ENCODE results near the gene DYNC2H1.

The DYNC2H1 gene

DNA sequence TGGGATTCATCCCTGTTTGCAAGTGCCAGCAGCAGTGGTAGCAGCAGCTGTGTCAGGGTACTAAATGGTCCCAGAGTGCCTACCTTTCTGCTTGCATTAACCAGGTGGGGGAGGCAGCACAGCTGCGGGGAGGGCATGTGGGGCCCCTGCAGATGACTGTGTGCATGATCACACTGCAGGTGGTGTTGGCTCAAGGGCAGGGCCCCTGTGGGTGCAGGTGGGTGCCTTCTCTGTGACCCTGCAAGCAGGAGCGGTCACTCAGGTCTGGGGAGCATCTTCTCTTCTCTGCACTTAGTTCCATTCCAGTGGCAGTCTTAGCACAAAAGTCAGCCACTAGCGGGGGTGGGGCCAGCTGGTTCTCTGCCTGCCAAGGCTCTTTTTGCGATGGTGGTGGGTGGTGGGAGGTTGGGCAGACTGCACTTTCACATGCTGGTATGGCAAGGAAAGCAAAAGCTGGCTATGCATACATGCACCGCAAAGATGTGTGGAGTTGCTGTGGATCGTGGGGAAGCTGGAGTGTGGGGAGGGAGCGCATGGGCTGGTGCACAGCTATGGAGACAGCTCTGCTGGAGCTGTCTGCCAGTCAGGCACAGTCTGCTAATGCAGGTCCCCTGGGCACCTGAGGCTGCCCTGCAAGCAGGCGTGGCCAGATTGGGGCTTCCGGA lies 157.1 kb downstream of the DYNC2H1 start:
- DNase-seq (ENCODE audit: low spot score in 2 of 2), result no peak
- Histone ChIP-seq H3K4me1 (no peaks in the 10 kb centered on the region), H3K27me3 (ENCODE audit: low read depth) (no peaks in the 10 kb centered on the region), H3K4me3 (no peak overlapping the region), H3K9me3 (no peaks in the 10 kb centered on the region), H3K36me3 (replicated peaks) (no peaks in the 10 kb centered on the region)
- in situ Hi-C loops (cut with MboI; ENCODE audit: low sequenced_read_pairs), result no loop called here

DNA sequence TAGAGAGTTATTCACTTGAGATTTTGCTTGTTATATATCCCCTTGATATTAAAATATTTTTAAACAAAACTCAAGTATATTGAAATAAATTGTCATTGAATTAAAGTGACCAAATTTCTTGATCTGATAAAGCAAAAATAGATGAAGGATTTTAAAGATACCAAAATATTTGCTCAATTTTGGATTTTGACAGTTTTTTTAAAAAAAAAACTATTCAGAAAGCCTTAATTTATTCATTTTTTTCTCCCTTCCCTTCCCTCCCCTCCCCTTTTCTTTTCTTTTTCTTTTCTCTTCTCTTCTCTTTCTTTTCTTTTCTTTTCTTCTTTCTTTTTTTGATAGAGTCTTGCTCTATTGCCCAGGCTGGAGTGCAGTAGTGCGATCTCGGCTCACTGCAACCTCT lies 163.7 kb downstream of the DYNC2H1 start:
- in situ Hi-C loops (cut with MboI; ENCODE audit: low sequenced_read_pairs), result no loop called here
- no peak for DNase-seq (ENCODE audit: low spot score in 2 of 2)
- Histone ChIP-seq H3K9me3 (no peaks in the 10 kb centered on the region), H3K27me3 (ENCODE audit: low read depth) (no peaks in the 10 kb centered on the region), H3K4me3 (no peak overlapping the region), H3K36me3 (replicated peaks) (no peaks in the 10 kb centered on the region), H3K4me1 (no peaks in the 10 kb centered on the region)

DNA sequence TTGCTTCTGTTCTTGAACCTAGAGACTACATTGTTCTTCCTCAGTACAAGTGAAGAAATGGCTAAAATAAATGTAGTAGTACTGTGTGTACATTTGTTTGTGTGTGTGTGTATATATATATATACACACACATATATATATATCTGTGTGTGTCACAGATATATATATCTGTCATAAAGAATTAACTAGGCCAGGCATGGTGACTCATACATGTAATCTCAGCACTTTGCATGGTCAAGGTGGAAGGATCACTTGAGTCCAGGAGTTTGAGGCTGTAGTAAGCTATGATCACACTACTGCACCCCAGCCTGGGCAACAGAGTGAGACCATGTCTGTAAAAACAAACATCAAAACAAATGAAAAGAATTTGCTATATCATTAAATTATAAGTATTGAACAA lies 164.8 kb downstream of the DYNC2H1 start:
- in situ Hi-C loops (cut with MboI; ENCODE audit: low sequenced_read_pairs), result no loop called here
- H3K36me3 ChIP-seq (replicated peaks), result no peaks in the 10 kb centered on the region

DNA sequence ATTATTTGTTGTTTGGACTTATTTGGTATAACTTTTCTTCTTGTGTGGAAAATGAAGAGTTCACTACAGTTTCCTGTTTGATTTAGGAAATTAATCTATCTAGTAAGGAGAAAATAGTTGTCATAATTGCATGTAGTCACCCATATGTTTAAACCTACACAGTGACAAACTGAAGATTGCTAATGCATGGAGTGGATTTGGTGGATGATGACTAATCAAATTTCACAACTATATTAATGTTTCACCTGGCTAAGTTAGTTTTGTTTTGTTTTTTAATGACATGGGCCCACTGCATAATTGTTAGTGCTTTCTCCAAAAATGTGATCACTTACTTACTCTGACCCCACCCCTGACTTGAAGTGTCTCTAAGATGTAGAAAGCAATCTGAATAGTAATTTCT lies 170.6 kb downstream of the DYNC2H1 start:
- no peaks in the 10 kb centered on the region for H3K27me3 ChIP-seq (ENCODE audit: low read depth)
- no peaks in the 10 kb centered on the region for H3K4me1 ChIP-seq
- no peak for DNase-seq (ENCODE audit: low spot score in 2 of 2)
- in situ Hi-C loops (cut with MboI; ENCODE audit: low sequenced_read_pairs), result no loop called here
- H3K4me3 ChIP-seq, result no peak overlapping the region
- H3K36me3 ChIP-seq (replicated peaks), result no peaks in the 10 kb centered on the region
- no peaks in the 10 kb centered on the region for H3K9me3 ChIP-seq

More for the DNA sequence above, 164.8 kb downstream of the DYNC2H1 start:
- no peaks in the 10 kb centered on the region for H3K4me1 ChIP-seq
- no peak for DNase-seq (ENCODE audit: low spot score in 2 of 2)
- H3K9me3 ChIP-seq, result no peaks in the 10 kb centered on the region
- no peak overlapping the region for H3K4me3 ChIP-seq
- no peaks in the 10 kb centered on the region for H3K27me3 ChIP-seq (ENCODE audit: low read depth)

DNA sequence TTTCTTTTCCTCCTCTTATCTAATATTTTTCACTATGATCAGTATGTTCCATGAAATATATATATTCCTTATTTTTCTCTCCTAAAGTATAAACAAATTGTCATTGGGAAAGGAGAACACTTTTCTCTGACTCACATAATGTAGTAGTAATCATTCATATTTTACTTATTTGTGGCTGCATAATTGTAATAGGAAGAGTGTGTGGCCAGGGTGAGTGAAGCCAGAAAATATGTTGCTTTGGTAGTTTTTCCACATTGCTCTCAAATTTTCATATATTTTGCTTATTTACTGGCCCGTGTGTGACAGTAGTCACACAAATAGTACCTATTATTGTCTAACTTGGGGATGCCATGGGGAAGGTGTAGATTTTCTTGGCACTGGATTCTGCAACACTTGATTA lies 172.1 kb downstream of the DYNC2H1 start:
- no peaks in the 10 kb centered on the region for H3K27me3 ChIP-seq (ENCODE audit: low read depth)
- H3K9me3 ChIP-seq, result no peaks in the 10 kb centered on the region
- H3K36me3 ChIP-seq (replicated peaks), result no peaks in the 10 kb centered on the region
- H3K4me1 ChIP-seq, result no peaks in the 10 kb centered on the region
- H3K4me3 ChIP-seq, result no peak overlapping the region
- no peak for DNase-seq (ENCODE audit: low spot score in 2 of 2)
- in situ Hi-C loops (cut with MboI; ENCODE audit: low sequenced_read_pairs), result no loop called here

DNA sequence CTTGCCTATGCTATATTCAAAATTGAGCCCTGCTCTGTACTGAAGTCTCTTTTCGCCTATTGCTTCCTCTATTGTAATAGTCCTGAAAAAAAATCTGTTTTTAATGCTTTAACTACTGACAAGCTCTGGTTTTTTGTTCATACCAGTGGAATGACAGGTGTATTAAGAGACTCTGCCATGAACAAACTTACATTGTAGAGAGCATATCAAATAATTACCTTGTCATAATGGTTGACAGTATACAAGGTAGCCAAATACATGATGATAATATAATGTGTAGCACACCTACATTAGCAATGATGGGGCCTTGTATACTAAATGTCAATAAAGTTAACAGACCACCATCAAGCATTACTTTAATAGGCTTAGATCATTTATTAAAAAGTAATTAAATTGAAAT lies 175.0 kb downstream of the DYNC2H1 start:
- Histone ChIP-seq H3K4me3 (no peak overlapping the region), H3K9me3 (no peaks in the 10 kb centered on the region), H3K4me1 (no peaks in the 10 kb centered on the region), H3K27me3 (ENCODE audit: low read depth) (no peaks in the 10 kb centered on the region), H3K36me3 (replicated peaks) (no peaks in the 10 kb centered on the region)
- DNase-seq (ENCODE audit: low spot score in 2 of 2), result no peak
- in situ Hi-C loops (cut with MboI; ENCODE audit: low sequenced_read_pairs), result no loop called here

DNA sequence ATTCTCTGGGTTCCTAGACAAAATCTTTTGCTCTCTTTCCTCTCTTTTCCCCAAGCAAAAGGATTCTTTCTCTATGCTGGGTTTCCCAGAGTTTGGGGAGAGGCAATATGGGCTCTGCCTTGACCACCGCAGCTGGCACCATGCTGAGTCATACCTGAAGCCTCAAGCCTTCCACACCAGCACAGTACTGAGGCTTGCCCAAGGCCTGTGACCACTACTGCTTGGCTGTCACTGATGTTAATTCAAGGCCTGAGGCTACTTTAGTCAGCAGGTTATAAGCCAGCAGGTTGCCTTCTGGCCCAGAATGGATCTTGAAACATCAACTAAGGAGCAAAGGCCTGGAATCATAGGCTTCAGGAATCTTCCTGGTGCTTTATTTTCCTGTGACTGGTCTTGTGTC lies 185.3 kb downstream of the DYNC2H1 start:
- Histone ChIP-seq H3K9me3 (no peaks in the 10 kb centered on the region; the same call in 1 of the 2 replicates), H3K4me3 (no peak overlapping the region), H3K4me1 (no peaks in the 10 kb centered on the region), H3K27me3 (ENCODE audit: low read depth) (no peaks in the 10 kb centered on the region), H3K36me3 (replicated peaks) (peaks cover 2% of the 10 kb centered on the region; the same call in 1 of the 2 replicates)
- in situ Hi-C loops (cut with MboI; ENCODE audit: low sequenced_read_pairs), result no loop called here
- DNase-seq (ENCODE audit: low spot score in 2 of 2), result no peak

DNA sequence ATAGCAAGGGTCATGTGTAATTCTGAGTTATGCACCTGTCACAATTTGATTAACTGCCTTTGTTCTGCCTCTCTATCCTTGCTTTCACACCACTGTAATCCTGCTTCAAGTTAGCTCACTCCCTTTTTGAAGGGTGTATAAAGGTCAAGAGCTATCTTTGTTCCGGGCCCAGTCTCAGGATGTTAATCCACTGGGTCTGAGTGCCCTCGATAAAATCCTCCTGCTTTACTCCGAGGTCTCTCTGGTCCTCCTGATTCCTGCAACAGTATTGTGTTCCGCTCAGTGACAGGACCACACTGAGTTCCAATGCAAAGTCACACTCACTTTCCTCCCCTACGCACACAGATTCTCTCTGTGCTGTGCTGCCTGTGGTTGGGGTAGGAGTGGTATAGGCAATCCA lies 186.5 kb downstream of the DYNC2H1 start:
- H3K9me3 ChIP-seq, result no peaks in the 10 kb centered on the region; the same call in 1 of the 2 replicates
- H3K4me3 ChIP-seq, result no peak overlapping the region
- H3K27me3 ChIP-seq (ENCODE audit: low read depth), result no peaks in the 10 kb centered on the region
- H3K4me1 ChIP-seq, result no peaks in the 10 kb centered on the region
- in situ Hi-C loops (cut with MboI; ENCODE audit: low sequenced_read_pairs), result no loop called here
- no peak for DNase-seq (ENCODE audit: low spot score in 2 of 2)
- H3K36me3 ChIP-seq (replicated peaks), result peaks cover 2% of the 10 kb centered on the region; the same call in 1 of the 2 replicates

DNA sequence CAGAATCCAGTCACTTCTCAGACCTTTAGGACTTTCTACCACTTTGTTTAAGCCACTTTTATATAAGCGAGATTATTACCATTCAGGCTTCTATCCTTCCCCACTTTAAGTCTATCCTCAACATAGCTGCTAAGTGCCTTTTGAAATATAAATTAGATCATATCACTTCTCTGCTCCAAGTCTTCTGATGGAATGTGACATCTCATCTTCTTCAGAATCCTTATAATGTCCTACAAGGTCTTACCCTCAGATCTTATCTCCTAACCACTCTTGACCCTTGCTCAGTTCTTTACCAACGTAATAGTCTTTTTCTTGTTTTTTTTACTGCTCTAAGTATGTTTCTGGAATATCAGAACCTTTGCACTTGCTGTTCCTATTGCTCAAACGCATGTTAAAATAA lies 188.7 kb downstream of the DYNC2H1 start:
- no peaks in the 10 kb centered on the region for H3K4me1 ChIP-seq
- H3K27me3 ChIP-seq (ENCODE audit: low read depth), result no peaks in the 10 kb centered on the region
- peaks cover 2% of the 10 kb centered on the region; the same call in 1 of the 2 replicates for H3K36me3 ChIP-seq (replicated peaks)
- H3K9me3 ChIP-seq, result no peaks in the 10 kb centered on the region
- no peak overlapping the region for H3K4me3 ChIP-seq
- DNase-seq (ENCODE audit: low spot score in 2 of 2), result no peak
- in situ Hi-C loops (cut with MboI; ENCODE audit: low sequenced_read_pairs), result no loop called here

DNA sequence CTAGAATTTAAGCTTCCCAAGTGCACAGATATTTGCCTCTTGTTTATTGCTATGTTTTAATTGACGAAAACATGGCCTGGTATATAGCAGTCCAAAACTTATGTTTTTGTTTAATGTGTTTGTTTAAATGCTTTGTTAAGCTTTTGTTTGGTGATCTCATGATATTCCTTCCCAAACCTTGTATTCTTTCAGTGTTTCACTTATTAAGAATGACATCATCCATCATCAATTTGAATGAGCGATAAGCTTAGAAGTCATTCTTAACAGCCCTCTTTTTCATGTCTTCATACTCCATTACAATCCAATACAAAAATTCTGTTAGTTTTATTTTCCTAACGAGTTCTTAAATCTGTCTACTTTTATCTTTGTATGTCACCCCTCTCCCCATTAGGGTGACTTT lies 206.0 kb downstream of the DYNC2H1 start:
- in situ Hi-C loops (cut with MboI; ENCODE audit: low sequenced_read_pairs), result no loop called here
- H3K9me3 ChIP-seq, result no peaks in the 10 kb centered on the region
- no peak overlapping the region for H3K4me3 ChIP-seq
- peaks cover 5% of the 10 kb centered on the region for H3K4me1 ChIP-seq
- H3K27me3 ChIP-seq (ENCODE audit: low read depth), result no peaks in the 10 kb centered on the region
- no peaks in the 10 kb centered on the region for H3K36me3 ChIP-seq (replicated peaks)
- no peak for DNase-seq (ENCODE audit: low spot score in 2 of 2)

DNA sequence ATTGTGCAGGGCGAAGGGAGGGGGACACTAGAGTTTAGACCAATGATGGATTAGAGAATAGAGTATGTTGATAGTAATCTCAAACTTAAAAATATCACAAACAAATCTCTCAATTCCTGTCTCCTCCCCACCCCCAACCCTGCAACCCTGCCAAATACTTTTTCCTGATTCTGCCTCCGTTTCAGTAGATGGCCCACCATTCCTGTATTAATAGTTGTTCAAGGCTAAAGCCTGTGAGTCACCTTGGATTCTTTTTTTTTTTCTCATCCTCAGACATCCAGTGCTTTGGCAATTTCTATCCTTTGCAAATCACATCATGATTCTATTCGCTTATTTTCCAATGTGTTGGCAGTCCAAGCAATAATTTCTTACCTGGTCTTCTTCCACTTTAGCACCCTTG lies 207.9 kb downstream of the DYNC2H1 start:
- no peak overlapping the region for H3K4me3 ChIP-seq
- in situ Hi-C loops (cut with MboI; ENCODE audit: low sequenced_read_pairs), result no loop called here

DNA sequence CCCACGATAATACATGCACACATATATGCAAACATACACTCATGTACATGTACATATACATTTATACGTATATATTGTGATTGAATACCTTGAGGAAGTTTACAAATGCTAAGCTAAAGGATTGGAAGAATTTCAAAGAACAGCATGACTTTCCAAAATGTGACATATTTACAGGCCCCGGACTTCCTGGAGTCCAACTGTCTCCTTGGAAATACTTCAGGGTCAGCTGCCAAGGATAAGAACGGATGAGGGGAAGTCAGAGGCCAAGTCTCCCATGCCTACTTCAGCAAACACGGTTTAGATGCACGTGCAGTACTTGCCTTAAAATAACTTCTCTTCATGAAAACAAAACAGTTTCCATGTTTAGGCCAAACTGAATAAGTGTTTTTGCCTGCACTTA lies 213.6 kb downstream of the DYNC2H1 start:
- in situ Hi-C loops (cut with MboI; ENCODE audit: low sequenced_read_pairs), result no loop called here
- H3K9me3 ChIP-seq, result no peaks in the 10 kb centered on the region
- H3K4me3 ChIP-seq, result no peak overlapping the region

More for the DNA sequence above, 207.9 kb downstream of the DYNC2H1 start:
- Histone ChIP-seq H3K9me3 (no peaks in the 10 kb centered on the region), H3K27me3 (ENCODE audit: low read depth) (no peaks in the 10 kb centered on the region), H3K4me1 (peaks cover 5% of the 10 kb centered on the region), H3K36me3 (replicated peaks) (no peaks in the 10 kb centered on the region)
- DNase-seq (ENCODE audit: low spot score in 2 of 2), result no peak

DNA sequence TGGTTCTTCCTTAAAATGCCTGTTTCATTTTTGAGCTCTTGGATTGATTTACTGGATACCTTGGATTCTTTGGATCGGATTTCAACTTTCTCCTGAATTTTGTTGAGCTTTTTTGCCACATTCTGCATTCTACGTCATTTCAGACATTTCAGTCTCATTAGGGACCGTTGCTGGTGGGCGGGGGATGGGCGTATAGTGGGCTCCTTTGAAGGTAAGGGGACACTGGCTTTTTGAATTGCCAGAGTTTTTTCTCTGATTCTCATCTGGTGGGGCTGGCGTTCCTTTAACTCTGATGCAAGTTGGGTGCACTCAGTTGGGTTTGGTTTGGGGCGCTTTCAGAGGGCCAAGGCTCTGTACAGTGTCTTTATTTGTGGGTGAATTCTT lies 216.5 kb downstream of the DYNC2H1 start:
- in situ Hi-C loops (cut with MboI; ENCODE audit: low sequenced_read_pairs), result loop anchor here (25.0 kb wide), 1 partner anchor 262 kb away; no protein-coding TSS in a partner anchor
- no peak overlapping the region for H3K4me3 ChIP-seq
- H3K27me3 ChIP-seq (ENCODE audit: low read depth), result no peaks in the 10 kb centered on the region
- no peaks in the 10 kb centered on the region for H3K36me3 ChIP-seq (replicated peaks)
- peaks cover 5% of the 10 kb centered on the region for H3K4me1 ChIP-seq
- no peaks in the 10 kb centered on the region for H3K9me3 ChIP-seq
- DNase-seq (ENCODE audit: low spot score in 2 of 2), result peak in 1 of 2 experiments; percentile 56

More for the DNA sequence above, 213.6 kb downstream of the DYNC2H1 start:
- H3K36me3 ChIP-seq (replicated peaks), result no peaks in the 10 kb centered on the region
- no peaks in the 10 kb centered on the region for H3K27me3 ChIP-seq (ENCODE audit: low read depth)
- peaks cover 4% of the 10 kb centered on the region for H3K4me1 ChIP-seq
- DNase-seq (ENCODE audit: low spot score in 2 of 2), result no peak

DNA sequence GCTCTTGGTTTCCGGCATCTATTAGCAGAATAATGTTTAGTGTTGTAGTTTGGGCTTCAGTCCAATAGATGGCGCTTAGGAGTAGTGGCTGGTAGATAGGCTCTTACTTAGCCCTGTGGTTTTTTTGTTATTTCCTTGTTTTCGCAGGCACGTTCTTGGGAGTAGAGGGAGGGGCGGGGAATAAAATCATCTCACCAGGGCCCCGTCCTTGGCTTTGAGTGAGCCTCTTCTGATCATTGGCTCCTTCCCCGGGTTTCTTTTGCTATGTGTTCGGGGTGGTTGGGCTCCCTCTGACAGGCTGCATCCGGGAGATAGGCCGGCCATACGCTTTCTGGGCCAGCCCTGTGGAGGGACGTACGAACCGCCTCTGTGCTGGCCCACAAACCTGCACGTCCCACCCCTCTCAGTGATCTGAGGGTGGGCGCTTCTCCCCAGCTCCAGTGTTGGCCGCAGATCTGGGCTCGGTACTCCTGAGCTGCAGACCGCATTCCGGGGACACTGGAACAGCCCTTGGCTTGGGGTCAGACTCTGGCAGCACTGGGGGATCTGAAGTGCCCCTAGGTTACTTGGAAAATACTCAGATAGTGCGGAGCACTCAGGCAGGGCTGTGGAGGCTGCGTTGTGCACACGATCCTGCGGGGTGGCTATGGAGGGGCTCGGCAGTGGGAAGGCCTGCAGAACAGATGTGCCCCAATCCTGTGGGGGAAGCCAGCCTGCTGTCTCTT lies 217.0 kb downstream of the DYNC2H1 start:
- Histone ChIP-seq H3K27me3 (ENCODE audit: low read depth) (no peaks in the 10 kb centered on the region), H3K4me1 (peaks cover 8% of the 10 kb centered on the region), H3K36me3 (replicated peaks) (no peaks in the 10 kb centered on the region), H3K9me3 (no peaks in the 10 kb centered on the region), H3K4me3 (no peak overlapping the region)
- in situ Hi-C loops (cut with MboI; ENCODE audit: low sequenced_read_pairs), result loop anchor here (25.0 kb wide), 1 partner anchor 261 kb away; no protein-coding TSS in a partner anchor
- peak; percentile 50 to 75 for DNase-seq (ENCODE audit: low spot score in 2 of 2)
